ENCODE results near the gene PTCD1.

PTCD1 gene

DNA sequence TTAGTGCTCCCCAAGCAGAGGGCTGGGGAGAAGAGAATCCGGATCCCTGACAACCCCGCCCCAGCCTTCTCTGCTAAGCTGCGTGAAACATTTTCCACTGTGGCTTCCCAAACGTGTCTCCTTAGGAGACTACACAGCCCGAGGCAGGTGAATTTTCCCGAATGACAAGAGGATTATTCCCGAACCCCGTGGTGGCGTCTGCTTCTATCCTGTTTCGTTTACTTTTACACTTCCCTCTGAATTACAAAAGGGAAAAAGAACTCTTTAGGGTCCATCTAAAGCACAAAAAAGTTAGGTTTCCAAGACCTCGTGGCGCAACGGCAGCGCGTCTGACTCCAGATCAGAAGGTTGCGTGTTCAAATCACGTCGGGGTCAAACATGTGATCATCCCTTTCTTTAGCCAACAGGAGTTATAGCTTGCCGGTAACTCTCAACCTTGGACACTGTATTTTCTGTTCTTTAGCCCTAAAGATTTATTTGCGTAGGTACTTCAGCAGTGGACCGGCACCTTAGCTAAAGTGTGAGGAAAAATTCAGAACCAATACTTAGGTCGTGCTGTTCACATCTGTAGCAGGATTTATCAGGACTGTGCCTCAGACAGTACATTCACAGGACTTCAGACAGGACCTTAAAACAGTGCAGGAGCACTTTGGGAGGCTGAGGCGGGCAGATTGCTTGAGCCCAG lies 30.9 kb upstream of the PTCD1 start:
- H3K4me3 ChIP-seq (ENCODE audit: low read depth in 1 of 2, low read length in 2 of 2): no peak overlapping the region
- no peak for TF ChIP-seq EZH2 (IDR thresholded peaks at IDR 0.05; ENCODE audit: borderline replicate concordance, low read depth, low read length, severe bottlenecking)
- TF ChIP-seq, protein P1, sequence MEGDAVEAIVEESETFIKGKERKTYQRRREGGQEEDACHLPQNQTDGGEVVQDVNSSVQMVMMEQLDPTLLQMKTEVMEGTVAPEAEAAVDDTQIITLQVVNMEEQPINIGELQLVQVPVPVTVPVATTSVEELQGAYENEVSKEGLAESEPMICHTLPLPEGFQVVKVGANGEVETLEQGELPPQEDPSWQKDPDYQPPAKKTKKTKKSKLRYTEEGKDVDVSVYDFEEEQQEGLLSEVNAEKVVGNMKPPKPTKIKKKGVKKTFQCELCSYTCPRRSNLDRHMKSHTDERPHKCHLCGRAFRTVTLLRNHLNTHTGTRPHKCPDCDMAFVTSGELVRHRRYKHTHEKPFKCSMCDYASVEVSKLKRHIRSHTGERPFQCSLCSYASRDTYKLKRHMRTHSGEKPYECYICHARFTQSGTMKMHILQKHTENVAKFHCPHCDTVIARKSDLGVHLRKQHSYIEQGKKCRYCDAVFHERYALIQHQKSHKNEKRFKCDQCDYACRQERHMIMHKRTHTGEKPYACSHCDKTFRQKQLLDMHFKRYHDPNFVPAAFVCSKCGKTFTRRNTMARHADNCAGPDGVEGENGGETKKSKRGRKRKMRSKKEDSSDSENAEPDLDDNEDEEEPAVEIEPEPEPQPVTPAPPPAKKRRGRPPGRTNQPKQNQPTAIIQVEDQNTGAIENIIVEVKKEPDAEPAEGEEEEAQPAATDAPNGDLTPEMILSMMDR (IDR thresholded peaks at IDR 0.05; ENCODE audit: borderline replicate concordance, extremely low read depth, low read length, poor library complexity, severe bottlenecking): no peak
- H3K27ac ChIP-seq (ENCODE audit: low read length): no peak overlapping the region
- H3K9ac ChIP-seq (ENCODE audit: low read depth, low read length): no peak overlapping the region
- H4K20me1 ChIP-seq (ENCODE audit: insufficient read depth, low read length): no peaks in the 10 kb centered on the region
- H3K36me3 ChIP-seq (ENCODE audit: insufficient read depth, low read length): peaks cover 3% of the 10 kb centered on the region; the same call in 1 of the 2 replicates
- no peak for DNase-seq
- peaks cover 39% of the 10 kb centered on the region for H3K79me2 ChIP-seq (ENCODE audit: insufficient read depth, low read length)
- H2AFZ ChIP-seq (ENCODE audit: low read depth, low read length): no peak overlapping the region; the same call in 1 of the 2 replicates
- ATAC-seq (ENCODE audit: insufficient read depth, low read depth): no peak
- no peak overlapping the region for H3K4me2 ChIP-seq (ENCODE audit: insufficient read depth, low read length)
- H3K9me3 ChIP-seq (ENCODE audit: insufficient read depth, low read length, severe bottlenecking): no peaks in the 10 kb centered on the region
- H3K27me3 ChIP-seq (ENCODE audit: insufficient read depth, low read length, poor library complexity): no peaks in the 10 kb centered on the region
- H3K4me1 ChIP-seq (ENCODE audit: insufficient read depth, low read length): peaks cover 38% of the 10 kb centered on the region

DNA sequence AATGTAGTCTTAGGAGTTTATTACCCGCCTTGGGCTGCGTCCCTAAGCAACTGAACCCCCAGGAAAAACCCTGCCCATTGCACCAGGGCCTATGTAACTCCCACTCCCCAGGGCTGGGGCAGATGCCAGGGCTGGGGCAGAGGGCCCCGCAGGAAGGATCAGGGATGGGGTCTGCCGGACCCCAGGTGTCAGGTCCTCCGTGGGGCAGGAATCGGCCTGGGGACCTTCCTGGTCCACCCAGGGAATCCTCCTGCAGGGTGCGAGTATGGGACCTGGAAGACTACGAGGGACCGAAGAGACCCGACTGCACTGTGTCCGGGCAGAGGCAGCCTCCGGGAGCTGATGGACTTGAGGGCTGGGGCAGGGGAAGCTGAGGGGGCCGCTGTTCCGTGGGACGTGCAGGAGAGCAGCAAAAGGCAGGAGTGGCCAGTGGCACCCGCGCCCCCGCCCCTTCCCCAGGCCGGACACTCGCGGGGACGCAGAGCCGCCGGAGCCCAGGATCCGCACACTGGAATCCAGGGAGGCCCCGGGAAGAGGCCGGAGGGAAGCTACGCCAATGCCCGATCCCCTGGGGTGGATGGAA lies 29.8 kb upstream of the PTCD1 start:
- peaks cover 11% of the 10 kb centered on the region for H3K36me3 ChIP-seq (ENCODE audit: insufficient read depth, low read length)
- ATAC-seq (ENCODE audit: insufficient read depth, low read depth) (no peak), DNase-seq (no peak)
- H3K4me1 ChIP-seq (ENCODE audit: insufficient read depth, low read length): peaks cover 39% of the 10 kb centered on the region
- no peak overlapping the region for H3K4me2 ChIP-seq (ENCODE audit: insufficient read depth, low read length)
- H3K27ac ChIP-seq (ENCODE audit: low read length): no peak overlapping the region
- H3K4me3 ChIP-seq (ENCODE audit: low read depth in 1 of 2, low read length in 2 of 2): no peak overlapping the region
- no peak for TF ChIP-seq EZH2 (IDR thresholded peaks at IDR 0.05; ENCODE audit: borderline replicate concordance, low read depth, low read length, severe bottlenecking)
- TF ChIP-seq, protein P1 (IDR thresholded peaks at IDR 0.05; ENCODE audit: borderline replicate concordance, extremely low read depth, low read length, poor library complexity, severe bottlenecking): no peak
- H3K9ac ChIP-seq (ENCODE audit: low read depth, low read length): no peak overlapping the region
- H3K79me2 ChIP-seq (ENCODE audit: insufficient read depth, low read length): peaks cover 40% of the 10 kb centered on the region
- no peak overlapping the region for H2AFZ ChIP-seq (ENCODE audit: low read depth, low read length)
- H3K27me3 ChIP-seq (ENCODE audit: insufficient read depth, low read length, poor library complexity): no peaks in the 10 kb centered on the region
- H4K20me1 ChIP-seq (ENCODE audit: insufficient read depth, low read length): peaks cover 5% of the 10 kb centered on the region; the same call in 1 of the 2 replicates
- H3K9me3 ChIP-seq (ENCODE audit: insufficient read depth, low read length, severe bottlenecking): no peaks in the 10 kb centered on the region

DNA sequence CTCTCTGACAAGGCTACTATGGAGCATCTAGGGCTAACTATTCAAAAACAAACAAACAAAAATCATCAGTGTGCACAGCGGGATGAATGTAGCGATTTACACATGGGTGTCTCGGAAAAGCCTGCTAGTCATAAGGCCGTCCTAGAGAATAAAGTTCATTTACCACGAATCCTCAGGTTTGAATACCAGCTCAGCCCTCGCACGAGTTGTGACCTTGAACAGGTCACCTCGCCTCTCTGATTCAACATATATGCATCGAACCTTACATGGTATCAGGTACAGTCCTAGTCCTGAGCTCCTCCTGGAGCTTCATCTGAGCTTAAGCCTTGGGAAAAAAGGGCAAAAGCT lies 26.8 kb upstream of the PTCD1 start:
- Histone ChIP-seq H3K36me3 (ENCODE audit: insufficient read depth, low read length) (peaks cover 37% of the 10 kb centered on the region), H3K9me3 (ENCODE audit: insufficient read depth, low read length, severe bottlenecking) (no peaks in the 10 kb centered on the region), H3K4me3 (ENCODE audit: low read depth in 1 of 2, low read length in 2 of 2) (peak overlapping the region; percentile 51 to 79; a peak in 3 of 4 replicates), H3K27me3 (ENCODE audit: insufficient read depth, low read length, poor library complexity) (no peaks in the 10 kb centered on the region), H3K4me1 (ENCODE audit: insufficient read depth, low read length) (peaks cover 43% of the 10 kb centered on the region), H3K27ac (ENCODE audit: low read length) (peak overlapping the region; percentile 85), H3K79me2 (ENCODE audit: insufficient read depth, low read length) (peaks cover 62% of the 10 kb centered on the region), H2AFZ (ENCODE audit: low read depth, low read length) (peak overlapping the region; percentile 87), H3K9ac (ENCODE audit: low read depth, low read length) (peak overlapping the region; percentile 83), H3K4me2 (ENCODE audit: insufficient read depth, low read length) (peak overlapping the region; percentile 96), H4K20me1 (ENCODE audit: insufficient read depth, low read length) (peaks cover 27% of the 10 kb centered on the region)
- ATAC-seq (ENCODE audit: insufficient read depth, low read depth) (no peak; the same call in 2 of the 3 replicates), DNase-seq (no peak)
- no peak for TF ChIP-seq EZH2 (IDR thresholded peaks at IDR 0.05; ENCODE audit: borderline replicate concordance, low read depth, low read length, severe bottlenecking)
- TF ChIP-seq, protein P1 (IDR thresholded peaks at IDR 0.05; ENCODE audit: borderline replicate concordance, extremely low read depth, low read length, poor library complexity, severe bottlenecking): no peak

All from DND-41 (cell line).